ENCODE results near the gene MPP1. TPM values are rescaled to one million over a fixed set of nuclear protein-coding genes. Genes with fewer than 3 reads are reported as not detected.

Gene MPP1
- total RNA-seq, 1 experiment from 2014 or later: 27.0 TPM

DNA sequence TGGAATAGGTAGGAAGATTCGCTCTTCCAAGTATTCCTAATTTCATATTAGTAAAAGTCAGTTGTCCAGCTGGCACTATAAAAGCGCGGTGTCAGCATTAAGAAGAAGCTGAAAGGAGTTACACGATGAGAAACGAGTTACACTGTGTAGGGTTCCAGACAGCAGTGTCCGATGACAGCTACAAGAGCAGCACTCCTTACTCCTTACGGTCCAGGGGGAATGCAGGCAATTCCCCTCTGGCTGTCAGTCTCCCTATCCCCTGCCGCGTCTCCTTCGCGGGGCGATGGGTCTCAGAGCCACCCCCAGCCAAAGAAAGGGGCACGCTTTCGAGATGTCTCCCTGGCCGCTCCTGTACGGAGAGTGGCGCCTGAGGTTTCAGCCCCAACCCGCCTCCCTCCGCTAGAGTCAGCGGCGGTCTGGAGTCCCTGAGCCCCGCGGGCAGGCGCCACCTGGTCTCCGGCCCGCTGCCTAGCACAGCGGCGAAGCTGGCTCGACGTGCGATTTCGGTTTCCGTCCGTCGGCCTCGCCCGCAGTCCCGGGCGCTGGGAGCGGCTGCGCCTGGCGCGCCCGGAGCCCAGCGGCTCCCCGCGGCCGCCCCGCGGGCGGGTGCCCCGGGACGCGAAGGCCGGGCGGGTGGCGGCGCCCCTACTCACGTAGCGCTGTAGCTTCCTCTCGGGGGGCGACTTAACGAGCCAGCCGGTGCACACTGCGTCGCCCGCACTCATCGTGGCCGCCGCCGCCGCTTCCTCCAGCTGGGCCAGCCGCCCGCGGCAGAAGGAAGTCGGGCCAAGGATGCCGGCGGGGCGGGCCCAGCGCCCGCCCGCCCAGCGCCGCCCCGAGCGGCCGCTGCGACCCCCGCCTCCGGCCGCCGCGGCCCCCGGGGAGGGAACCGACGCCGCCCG is 54.7 kb downstream of the MPP1 start, which contains the start of gene GAB3:
Gene GAB3 (minus strand): TSS at position 777 of the 902 bp plus-strand sequence. CDS start 52 bp downstream, at position 725.
- Histone ChIP-seq H3K4me1 (no peaks in the 10 kb centered on the region), H3K4me3 (ENCODE audit: low read depth, low read length) (peak within 1 kb of the TSS; percentile 29), H3K9me3 (no peaks in the 10 kb centered on the region), H3K27me3 (replicated peaks; ENCODE audit: control insufficient read depth, insufficient read depth, low read length) (0 out of 2 replicates have a peak, but pooled peaks cover 2% of the 10 kb centered on the region), H3K36me3 (ENCODE audit: control insufficient read depth, insufficient read depth, low read length) (no peaks in the 10 kb centered on the region)
- no peaks in the 10 kb centered on the region for H3K9me3 Mint-ChIP-seq (ENCODE audit: unreplicated experiment)
- ChIA-PET CTCF (interaction anchor here (1.6 kb wide), 1 partner anchor 12 kb away, joined by 4 read pairs; the partner anchor contains the start of gene DKC1), POLR2A (interaction anchor here (0.6 kb wide), 1 partner anchor 49 kb away, joined by 7 read pairs; no protein-coding TSS in a partner anchor)
- H3K4me3 Mint-ChIP-seq (ENCODE audit: unreplicated experiment): peak within 1 kb of the TSS; percentile 59
- no TSS peak for BruUV-seq (replicated peaks)
- intact Hi-C loops (cut with micrococcal nuclease; ENCODE audit: unreplicated experiment): no loop called here
- no peaks in the 10 kb centered on the region for H3K4me1 Mint-ChIP-seq (ENCODE audit: low read depth, unreplicated experiment)
- TF ChIP-seq, protein P1, sequence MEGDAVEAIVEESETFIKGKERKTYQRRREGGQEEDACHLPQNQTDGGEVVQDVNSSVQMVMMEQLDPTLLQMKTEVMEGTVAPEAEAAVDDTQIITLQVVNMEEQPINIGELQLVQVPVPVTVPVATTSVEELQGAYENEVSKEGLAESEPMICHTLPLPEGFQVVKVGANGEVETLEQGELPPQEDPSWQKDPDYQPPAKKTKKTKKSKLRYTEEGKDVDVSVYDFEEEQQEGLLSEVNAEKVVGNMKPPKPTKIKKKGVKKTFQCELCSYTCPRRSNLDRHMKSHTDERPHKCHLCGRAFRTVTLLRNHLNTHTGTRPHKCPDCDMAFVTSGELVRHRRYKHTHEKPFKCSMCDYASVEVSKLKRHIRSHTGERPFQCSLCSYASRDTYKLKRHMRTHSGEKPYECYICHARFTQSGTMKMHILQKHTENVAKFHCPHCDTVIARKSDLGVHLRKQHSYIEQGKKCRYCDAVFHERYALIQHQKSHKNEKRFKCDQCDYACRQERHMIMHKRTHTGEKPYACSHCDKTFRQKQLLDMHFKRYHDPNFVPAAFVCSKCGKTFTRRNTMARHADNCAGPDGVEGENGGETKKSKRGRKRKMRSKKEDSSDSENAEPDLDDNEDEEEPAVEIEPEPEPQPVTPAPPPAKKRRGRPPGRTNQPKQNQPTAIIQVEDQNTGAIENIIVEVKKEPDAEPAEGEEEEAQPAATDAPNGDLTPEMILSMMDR (IDR thresholded peaks at IDR 0.05; ENCODE audit: insufficient read depth in 1 of 2, low read depth in 1 of 2, low read length in 1 of 2, severe bottlenecking in 1 of 2, unreplicated experiment in 1 of 2): no peak
- H3K27me3 Mint-ChIP-seq (ENCODE audit: insufficient read depth, unreplicated experiment): peaks cover 17% of the 10 kb centered on the region
- H3K27ac Mint-ChIP-seq (ENCODE audit: unreplicated experiment): no peak within 1 kb of the TSS
- H3K36me3 Mint-ChIP-seq (ENCODE audit: insufficient read depth, unreplicated experiment): no peaks in the 10 kb centered on the region
- peak in 1 of 2 experiments; percentile 20 for DNase-seq

DNA sequence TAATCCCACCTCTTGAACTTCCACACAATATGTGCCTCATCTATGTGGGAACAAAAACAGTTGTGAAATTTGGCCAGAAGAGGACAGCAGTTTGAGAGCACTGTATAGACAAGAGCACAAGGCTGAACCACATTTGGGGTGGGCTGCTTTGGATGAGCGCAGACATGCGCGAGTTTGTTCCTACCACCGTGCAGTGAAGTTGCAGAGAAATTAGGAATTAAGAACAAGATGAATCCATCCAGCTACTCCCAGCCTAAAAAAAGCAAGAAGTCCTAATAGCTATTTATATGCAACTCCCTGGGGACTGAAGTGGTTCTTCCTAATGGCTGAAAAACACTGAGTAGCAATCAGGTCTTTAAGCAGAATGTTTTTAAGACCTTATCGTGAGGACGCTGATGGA is 55.4 kb downstream of the MPP1 start:
- TF ChIP-seq, protein P1 (IDR thresholded peaks at IDR 0.05; ENCODE audit: insufficient read depth in 1 of 2, low read depth in 1 of 2, low read length in 1 of 2, severe bottlenecking in 1 of 2, unreplicated experiment in 1 of 2): no peak
- Mint-ChIP-seq H3K27ac (ENCODE audit: unreplicated experiment) (no peak overlapping the region), H3K9me3 (ENCODE audit: unreplicated experiment) (no peaks in the 10 kb centered on the region), H3K4me3 (ENCODE audit: unreplicated experiment) (no peak overlapping the region), H3K4me1 (ENCODE audit: low read depth, unreplicated experiment) (no peaks in the 10 kb centered on the region), H3K36me3 (ENCODE audit: insufficient read depth, unreplicated experiment) (no peaks in the 10 kb centered on the region), H3K27me3 (ENCODE audit: insufficient read depth, unreplicated experiment) (peaks cover 17% of the 10 kb centered on the region)
- DNase-seq: no peak
- H3K4me1 ChIP-seq: no peaks in the 10 kb centered on the region
- intact Hi-C loops (cut with micrococcal nuclease; ENCODE audit: unreplicated experiment): loop anchor here (2.0 kb wide), 1 partner anchor 91 kb away; no protein-coding TSS in a partner anchor
- POLR2A ChIA-PET: interaction anchor here (0.6 kb wide), 1 partner anchor 50 kb away, joined by 7 read pairs; no protein-coding TSS in a partner anchor
- no peaks in the 10 kb centered on the region for H3K9me3 ChIP-seq
- H3K4me3 ChIP-seq (ENCODE audit: low read depth, low read length): no peak overlapping the region
- H3K27me3 ChIP-seq (replicated peaks; ENCODE audit: control insufficient read depth, insufficient read depth, low read length): 0 out of 2 replicates have a peak, but pooled peaks cover 2% of the 10 kb centered on the region
- CTCF ChIA-PET: interaction anchor here (1.2 to 1.6 kb wide), 2 partner anchors 12 to 13 kb away, joined by 3 to 4 read pairs; partner anchors contain the start of gene DKC1
- no peaks in the 10 kb centered on the region for H3K36me3 ChIP-seq (ENCODE audit: control insufficient read depth, insufficient read depth, low read length)
- no TSS peak for BruUV-seq (replicated peaks)

GRCh38 chrX:154748712-154749339 is 56.5 kb downstream of the MPP1 start:
- Mint-ChIP-seq H3K36me3 (ENCODE audit: insufficient read depth, unreplicated experiment) (no peaks in the 10 kb centered on the region), H3K27ac (ENCODE audit: unreplicated experiment) (no peak overlapping the region), H3K4me1 (ENCODE audit: low read depth, unreplicated experiment) (no peaks in the 10 kb centered on the region), H3K9me3 (ENCODE audit: unreplicated experiment) (no peaks in the 10 kb centered on the region), H3K27me3 (ENCODE audit: insufficient read depth, unreplicated experiment) (peaks cover 17% of the 10 kb centered on the region), H3K4me3 (ENCODE audit: unreplicated experiment) (no peak overlapping the region)
- Histone ChIP-seq H3K4me3 (ENCODE audit: low read depth, low read length) (no peak overlapping the region), H3K27me3 (replicated peaks; ENCODE audit: control insufficient read depth, insufficient read depth, low read length) (0 out of 2 replicates have a peak, but pooled peaks cover 2% of the 10 kb centered on the region), H3K4me1 (no peaks in the 10 kb centered on the region), H3K36me3 (ENCODE audit: control insufficient read depth, insufficient read depth, low read length) (no peaks in the 10 kb centered on the region), H3K9me3 (no peaks in the 10 kb centered on the region)
- TF ChIP-seq, protein P1 (IDR thresholded peaks at IDR 0.05; ENCODE audit: insufficient read depth in 1 of 2, low read depth in 1 of 2, low read length in 1 of 2, severe bottlenecking in 1 of 2, unreplicated experiment in 1 of 2): peak; percentile 45 to 56
- intact Hi-C loops (cut with micrococcal nuclease; ENCODE audit: unreplicated experiment): loop anchor here (2.0 kb wide), 1 partner anchor 92 kb away; no protein-coding TSS in a partner anchor
- POLR2A ChIA-PET: interaction anchor here (1.3 kb wide), 1 partner anchor 14 kb away, joined by 4 read pairs; the partner anchor contains the start of gene DKC1
- CTCF ChIA-PET: interaction anchor here (0.6 to 1.2 kb wide), 3 partner anchors 11 to 16 kb away, joined by 3 to 6 read pairs (median 3); partner anchors contain the start of gene DKC1
- peak in 1 of 2 experiments; percentile 57 for DNase-seq
- BruUV-seq (replicated peaks): no TSS peak
